Measurements from ENCODE around the gene CLEC16A.
"Not testable (repeated sequence)": the region's sequence is repeated elsewhere in the genome, so short reads cannot be mapped to it uniquely, and the experiment has no call there.

Gene CLEC16A

DNA sequence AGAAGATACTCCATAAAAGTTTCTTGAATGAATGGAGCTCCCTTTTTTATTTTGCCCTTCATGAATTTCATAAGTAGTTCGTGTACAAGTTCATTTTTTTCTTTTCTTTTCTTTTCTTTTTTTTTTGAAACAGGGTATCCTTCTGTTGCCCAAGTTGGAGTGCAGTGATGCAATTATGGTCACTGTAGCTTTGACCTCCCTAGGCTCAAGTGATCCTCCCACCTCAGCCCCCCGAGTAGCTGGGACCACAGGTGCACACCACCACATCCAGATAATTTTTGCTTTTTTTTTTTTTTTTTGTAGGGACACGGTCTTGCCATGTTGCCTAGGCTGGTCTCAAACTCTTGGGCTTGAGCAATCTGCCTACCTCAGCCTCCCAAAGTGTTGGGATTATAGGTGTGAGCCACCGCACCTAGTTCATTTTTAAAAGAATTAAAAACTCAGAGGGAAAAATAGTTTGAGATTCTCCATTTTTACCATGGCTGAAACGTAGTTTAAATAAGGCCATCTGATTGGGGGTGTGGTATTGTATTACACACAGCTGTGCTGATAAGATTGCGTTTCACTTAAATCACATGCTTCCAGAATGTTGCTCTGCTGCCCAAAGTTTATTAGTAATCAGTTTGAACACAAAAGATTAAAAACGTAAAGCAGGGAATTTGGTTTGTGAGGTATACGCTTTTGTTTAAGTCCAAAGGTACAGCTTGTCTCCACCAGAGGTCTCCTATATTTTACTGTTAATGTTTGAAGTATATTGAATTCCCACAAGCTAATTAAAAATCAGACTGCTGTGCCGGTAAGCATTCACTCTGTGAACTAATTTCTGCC lies 157.5 kb downstream of the CLEC16A start:
- no peak for DNase-seq (ENCODE audit: low spot score)

DNA sequence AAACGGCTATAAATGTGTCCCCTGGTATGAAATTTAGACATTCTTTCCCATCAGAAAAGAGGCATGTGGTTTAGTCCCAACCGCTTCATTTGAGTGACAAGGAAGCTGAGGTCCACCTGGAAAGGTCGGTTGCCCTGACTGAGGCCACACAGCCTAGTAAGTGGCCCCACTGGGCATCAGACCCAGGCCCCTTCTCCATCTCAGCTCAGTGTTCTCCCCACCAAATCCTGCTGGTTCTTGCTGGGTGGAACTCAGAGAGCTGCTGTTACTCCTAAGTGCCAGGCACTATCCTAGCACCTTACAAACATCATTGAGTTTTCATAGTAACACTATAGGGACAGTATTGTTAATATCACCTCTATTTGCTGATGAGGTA lies 158.1 kb downstream of the CLEC16A start:
- DNase-seq (ENCODE audit: low spot score) = no peak

DNA sequence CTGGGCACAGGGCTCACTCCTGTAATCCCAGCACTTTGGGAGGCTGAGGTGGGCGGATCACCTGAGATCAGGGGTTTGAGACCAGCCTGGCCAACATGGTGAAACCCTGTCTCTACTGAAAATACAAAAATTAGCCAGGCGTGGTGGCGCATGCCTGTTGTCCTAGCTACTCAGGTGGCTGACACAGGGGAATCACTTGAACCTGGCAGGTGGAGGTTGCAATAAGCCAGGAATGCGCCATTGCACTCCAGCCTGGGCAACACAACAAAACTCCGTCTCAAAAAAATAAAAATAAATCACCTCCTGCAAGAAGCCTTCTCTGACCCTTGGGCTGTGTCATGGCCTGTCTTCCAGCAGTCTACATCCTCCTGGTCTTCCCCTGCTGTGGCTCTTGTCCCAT lies 158.9 kb downstream of the CLEC16A start:
- not testable (repeated sequence) for DNase-seq (ENCODE audit: low spot score)

GRCh38 chr16:11104168-11105037 lies 160.0 kb downstream of the CLEC16A start:
- DNase-seq (ENCODE audit: low spot score) = no peak

GRCh38 chr16:11105038-11105903 lies 160.9 kb downstream of the CLEC16A start:
- no peak for DNase-seq (ENCODE audit: low spot score)

GRCh38 chr16:11106726-11107125 lies 162.4 kb downstream of the CLEC16A start:
- DNase-seq (ENCODE audit: low spot score) = no peak

- DNase-seq (ENCODE audit: low spot score) = no peak
Observed at GRCh38 chr16:11107780-11108465, 163.6 kb downstream of the CLEC16A start.

- DNase-seq (ENCODE audit: low spot score) = no peak
Observed at GRCh38 chr16:11108466-11108805, 164.1 kb downstream of the CLEC16A start.

GRCh38 chr16:11109566-11109965 lies 165.2 kb downstream of the CLEC16A start:
- DNase-seq (ENCODE audit: low spot score) = no peak

DNA sequence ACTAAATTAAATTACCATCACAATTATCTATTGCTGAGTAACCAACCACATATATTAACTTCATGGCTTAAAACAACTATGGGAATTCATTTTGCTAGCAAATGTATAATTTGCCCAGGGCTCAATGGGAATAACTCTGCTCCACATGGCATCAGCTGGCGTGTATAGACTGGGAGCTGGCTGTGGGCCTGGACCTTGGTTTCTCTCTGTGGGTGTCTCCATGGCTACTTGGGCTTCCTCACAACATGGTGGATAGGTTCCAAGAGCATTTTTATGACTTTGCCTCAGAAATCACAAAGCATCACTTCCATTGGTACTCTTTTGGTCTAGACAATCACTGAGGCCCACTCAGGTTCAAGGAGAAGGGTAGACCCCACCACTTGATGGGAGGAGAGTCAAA lies 166.8 kb downstream of the CLEC16A start:
- no peak for DNase-seq (ENCODE audit: low spot score)

GRCh38 chr16:11111856-11112634 lies 167.7 kb downstream of the CLEC16A start:
- no peak for DNase-seq (ENCODE audit: low spot score)

GRCh38 chr16:11112723-11113348 lies 168.5 kb downstream of the CLEC16A start:
- DNase-seq (ENCODE audit: low spot score) = no peak

DNA sequence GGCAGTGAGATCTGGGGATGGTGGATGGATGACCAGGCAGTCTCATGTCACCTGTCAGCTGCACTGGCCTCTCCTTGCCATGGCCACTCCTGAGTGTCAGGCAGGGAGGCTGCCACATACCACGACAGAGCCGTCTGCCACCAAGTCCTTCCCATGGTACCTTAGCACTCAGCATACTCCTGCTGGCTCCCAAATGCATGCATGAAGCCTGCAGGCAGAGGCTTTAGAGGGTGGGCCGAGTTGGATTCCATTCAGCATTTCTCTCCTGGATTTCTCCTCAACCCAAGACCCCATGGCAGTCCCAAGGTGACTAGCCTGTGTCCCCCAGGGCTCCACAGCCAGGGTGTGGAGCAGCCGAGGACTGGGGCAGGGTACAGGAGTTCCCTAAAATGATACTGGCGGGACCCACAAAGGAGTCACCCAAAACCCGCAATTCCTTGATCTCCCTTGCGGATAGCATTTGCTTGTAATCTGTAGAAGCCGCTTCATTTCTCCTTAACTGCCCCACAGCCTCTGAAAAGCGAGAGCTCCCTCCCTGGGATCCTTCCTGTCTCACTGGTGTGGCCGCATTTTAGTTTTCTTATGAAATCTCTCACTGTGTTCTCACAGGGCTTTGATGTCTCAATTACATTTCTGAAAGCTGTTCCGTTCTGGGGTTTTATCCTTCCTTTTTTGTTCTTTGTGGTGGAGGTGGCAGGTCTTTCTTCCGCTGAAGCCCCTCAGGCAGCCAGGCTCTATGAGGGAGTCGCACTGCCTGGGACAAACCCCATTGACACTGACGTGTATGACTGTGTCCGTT lies 170.2 kb downstream of the CLEC16A start:
- DNase-seq (ENCODE audit: low spot score) = no peak

DNA sequence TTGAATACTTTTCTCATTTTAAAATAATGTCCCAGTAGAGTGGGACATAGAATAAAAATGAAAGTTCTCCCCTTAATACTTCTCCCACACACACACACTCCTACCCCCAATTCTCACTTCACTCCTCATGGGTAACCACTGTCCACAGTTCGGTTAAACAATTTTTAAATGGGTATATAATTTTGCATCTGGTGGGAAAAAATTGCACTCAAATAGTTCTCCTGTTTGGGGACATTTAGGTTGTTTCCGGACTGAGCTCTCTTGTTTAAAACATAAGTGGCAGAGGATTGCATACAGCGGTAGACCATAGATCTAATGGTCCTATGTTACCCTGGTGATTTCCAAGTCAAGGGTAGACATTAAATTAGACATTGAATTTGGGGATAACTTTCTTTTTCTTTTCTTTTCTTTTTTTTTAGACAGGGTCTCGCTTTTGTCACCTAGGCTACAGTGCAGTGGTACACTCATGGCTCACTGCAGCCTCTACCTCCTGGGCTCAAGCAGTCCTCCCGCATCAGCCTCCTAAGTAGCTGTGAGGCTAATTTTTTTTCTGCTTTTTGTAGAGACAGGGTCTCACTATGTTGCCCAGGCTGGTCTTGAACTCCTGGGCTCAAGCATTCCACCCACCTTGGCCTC lies 173.3 kb downstream of the CLEC16A start:
- no peak for DNase-seq (ENCODE audit: low spot score)

- no peak for DNase-seq (ENCODE audit: low spot score)
Observed at GRCh38 chr16:11118479-11118878, 174.1 kb downstream of the CLEC16A start.

DNA sequence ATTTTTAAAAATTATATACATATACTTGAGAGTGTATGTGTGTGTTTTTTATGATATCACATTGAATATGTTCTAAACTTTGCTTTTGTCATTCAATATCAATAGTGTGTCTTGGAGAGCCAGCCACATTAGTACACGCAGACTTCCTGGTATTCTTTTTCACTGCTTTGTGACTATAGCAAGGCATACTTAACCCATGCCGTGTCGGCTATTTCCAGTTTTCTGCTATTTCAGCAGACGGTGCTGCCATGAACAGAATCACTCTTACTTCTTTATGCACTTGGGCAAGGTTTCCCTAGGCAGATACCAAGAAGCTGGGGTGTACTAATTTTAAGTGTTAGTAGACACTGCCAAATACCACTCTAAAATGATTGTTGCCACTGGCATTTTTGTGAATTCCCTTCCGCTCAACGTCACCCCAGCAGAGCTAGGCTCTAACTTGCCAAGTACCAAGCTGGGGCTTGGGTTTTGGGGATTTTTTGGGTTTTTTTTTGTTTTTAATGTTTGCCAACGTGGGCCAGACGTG lies 176.8 kb downstream of the CLEC16A start:
- DNase-seq (ENCODE audit: low spot score) = no peak

DNA sequence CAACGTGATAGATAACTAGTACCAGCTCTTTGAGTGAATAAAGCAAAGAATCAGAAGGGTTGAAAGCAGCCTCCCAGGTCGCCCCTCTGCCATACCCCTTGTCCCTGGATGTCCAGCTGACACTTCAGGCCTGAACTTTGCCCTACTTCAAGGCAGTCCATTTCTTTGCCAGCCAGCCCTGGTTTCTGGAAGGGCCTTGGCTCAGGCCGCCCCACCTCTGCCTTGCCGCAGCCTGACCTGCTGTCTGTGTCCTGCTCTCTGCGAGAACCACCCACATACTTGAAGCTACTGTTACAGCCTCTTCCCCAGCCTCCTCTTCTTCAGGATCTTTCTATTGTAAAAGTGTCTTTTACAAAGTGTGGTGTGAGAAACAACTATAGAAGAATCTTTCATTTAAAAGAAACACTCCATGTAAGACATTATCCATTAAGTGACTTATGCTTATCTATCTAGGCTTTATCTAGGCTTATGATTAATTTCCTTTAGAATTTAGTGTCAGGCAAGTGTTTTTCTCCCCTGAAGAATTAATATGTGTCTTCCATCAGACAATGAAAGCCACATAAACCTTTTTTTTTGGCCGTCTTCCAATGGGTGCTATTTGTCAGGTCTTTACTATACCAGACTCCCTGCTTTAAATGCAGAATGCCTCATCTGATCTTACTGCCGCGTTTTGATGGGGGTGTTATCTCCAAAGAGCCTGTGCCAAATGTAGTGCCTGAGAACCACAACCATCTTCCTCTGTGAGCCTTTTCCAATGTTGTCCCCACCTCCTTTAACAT lies 177.7 kb downstream of the CLEC16A start:
- DNase-seq (ENCODE audit: low spot score) = no peak

DNA sequence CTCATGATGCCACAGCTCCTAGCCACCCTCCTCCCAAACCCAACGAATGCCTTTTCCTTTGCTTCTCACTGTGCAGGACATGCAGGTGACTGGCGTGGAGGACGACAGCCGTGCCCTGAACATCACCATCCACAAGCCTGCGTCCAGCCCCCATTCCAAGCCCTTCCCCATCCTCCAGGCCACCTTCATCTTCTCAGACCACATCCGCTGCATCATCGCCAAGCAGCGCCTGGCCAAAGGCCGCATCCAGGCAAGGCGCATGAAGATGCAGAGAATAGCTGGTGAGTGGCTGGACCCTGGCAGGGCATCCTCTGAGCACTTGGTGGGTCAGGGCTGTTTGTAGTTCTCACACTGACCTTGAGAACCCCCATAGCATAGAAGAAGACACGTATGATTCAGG lies 179.3 kb downstream of the CLEC16A start:
- no peak for DNase-seq (ENCODE audit: low spot score)

Measured in LoVo (cell line).